Measurements from ENCODE around the gene PGK2.
"Not testable (repeated sequence)": the region's sequence is repeated elsewhere in the genome, so short reads cannot be mapped to it uniquely, and the experiment has no call there.

Gene PGK2

DNA sequence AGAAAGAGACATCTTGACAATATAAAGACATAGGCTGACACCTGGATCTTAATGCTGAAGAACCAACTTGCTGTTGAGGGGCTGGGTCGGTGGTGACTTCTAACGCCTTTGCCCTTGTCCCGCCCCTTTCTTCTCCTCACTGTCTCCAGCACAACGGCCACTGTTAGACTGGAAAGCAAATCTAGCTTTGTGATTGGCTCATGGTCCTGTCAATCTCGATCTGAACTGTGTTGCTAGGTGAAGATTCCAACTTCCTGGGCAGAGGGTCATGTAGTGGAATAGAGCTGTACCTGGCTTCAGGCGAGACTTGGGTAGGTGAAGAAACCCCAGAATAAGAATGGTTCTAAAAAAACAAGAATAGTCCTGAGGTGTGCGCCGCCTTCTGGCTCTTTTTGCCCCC is at the start of gene PGK2:
Gene PGK2, minus strand, starts transcription at position 110 of the 400 bp plus-strand sequence. Its CDS starts 98 bp downstream, at position 12.
- H3K9me3 Mint-ChIP-seq: no peaks in the 10 kb centered on the region
- H3K36me3 Mint-ChIP-seq: no peaks in the 10 kb centered on the region
- H3K4me1 Mint-ChIP-seq: no peaks in the 10 kb centered on the region
- H3K27ac Mint-ChIP-seq: no peak within 1 kb of the TSS
- no peak within 1 kb of the TSS for H3K4me3 Mint-ChIP-seq
- H3K27me3 Mint-ChIP-seq: no peaks in the 10 kb centered on the region
- ATAC-seq: no peak

DNA sequence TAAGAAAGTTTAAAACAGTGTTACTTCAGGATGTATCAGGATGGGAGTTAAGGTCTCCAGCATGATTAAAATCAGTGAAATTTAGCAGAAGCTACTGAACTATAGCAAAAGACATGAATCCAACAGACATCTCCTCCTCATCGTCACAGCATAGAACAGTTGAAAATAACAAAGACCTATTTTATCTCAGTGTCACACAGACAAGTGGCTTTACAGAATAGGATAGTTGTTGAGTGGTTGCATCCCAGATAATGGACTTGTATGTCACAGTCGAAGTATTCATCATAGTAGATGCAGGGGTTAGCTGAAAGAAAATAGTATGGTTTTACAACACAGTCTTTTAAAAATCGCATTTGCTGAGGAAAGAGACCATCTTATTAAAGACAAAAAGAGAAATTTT is 48.1 kb upstream of the PGK2 start:
- Mint-ChIP-seq H3K27me3 (no peaks in the 10 kb centered on the region), H3K9me3 (peaks cover 2% of the 10 kb centered on the region), H3K27ac (no peak overlapping the region), H3K4me1 (no peaks in the 10 kb centered on the region), H3K36me3 (no peaks in the 10 kb centered on the region), H3K4me3 (no peak overlapping the region)
- ATAC-seq: no peak

- no peak for ATAC-seq
- Mint-ChIP-seq H3K36me3 (no peaks in the 10 kb centered on the region), H3K9me3 (peaks cover 4% of the 10 kb centered on the region), H3K4me3 (no peak overlapping the region), H3K27ac (no peak overlapping the region), H3K4me1 (no peaks in the 10 kb centered on the region), H3K27me3 (no peaks in the 10 kb centered on the region)
These were observed 46.3 kb upstream of the PGK2 start for GRCh38 chr6:49833386-49833785.

DNA sequence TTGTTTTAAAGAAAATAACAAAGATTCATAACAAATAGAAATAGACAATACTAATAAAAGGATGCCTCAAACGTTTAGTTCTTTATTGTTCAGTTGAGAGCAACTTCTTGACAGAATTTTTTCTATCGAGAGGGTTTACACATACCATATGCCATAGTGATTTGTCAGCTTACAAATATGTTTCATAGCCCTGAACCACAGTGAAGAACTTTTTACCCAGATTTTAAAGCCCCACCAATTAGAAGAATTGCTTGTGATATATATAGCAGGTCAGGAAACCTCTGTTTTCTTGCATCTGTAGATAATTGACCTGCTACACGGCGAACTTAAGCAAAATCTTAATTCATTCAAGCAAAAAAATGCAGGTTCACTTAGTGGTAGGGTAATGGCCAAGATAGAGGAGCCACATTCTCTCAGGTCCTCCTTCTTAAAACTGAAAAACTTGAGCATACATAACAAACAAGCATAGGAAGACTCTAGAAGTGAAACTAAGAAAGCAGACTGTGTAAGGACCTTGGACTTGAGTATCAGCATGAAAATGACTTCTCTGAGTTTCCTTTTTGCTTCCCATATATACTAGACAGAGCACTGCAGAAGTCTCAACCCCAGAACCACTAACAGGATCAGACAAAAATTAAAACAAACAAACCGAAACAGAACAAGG is 39.8 kb upstream of the PGK2 start:
- ATAC-seq: no peak
- Mint-ChIP-seq H3K27me3 (no peaks in the 10 kb centered on the region), H3K9me3 (peaks cover 4% of the 10 kb centered on the region), H3K27ac (no peak overlapping the region), H3K4me1 (no peaks in the 10 kb centered on the region), H3K4me3 (no peak overlapping the region), H3K36me3 (no peaks in the 10 kb centered on the region)

GRCh38 chr6:49815166-49815565 is 28.1 kb upstream of the PGK2 start:
- no peaks in the 10 kb centered on the region for H3K27me3 Mint-ChIP-seq
- no peaks in the 10 kb centered on the region for H3K36me3 Mint-ChIP-seq
- no peak overlapping the region for H3K27ac Mint-ChIP-seq
- no peaks in the 10 kb centered on the region for H3K4me1 Mint-ChIP-seq
- ATAC-seq: no peak
- H3K9me3 Mint-ChIP-seq: peaks cover 9% of the 10 kb centered on the region
- no peak overlapping the region for H3K4me3 Mint-ChIP-seq

- Mint-ChIP-seq H3K9me3 (peaks cover 13% of the 10 kb centered on the region), H3K27me3 (no peaks in the 10 kb centered on the region), H3K4me1 (no peaks in the 10 kb centered on the region), H3K36me3 (no peaks in the 10 kb centered on the region), H3K27ac (no peak overlapping the region), H3K4me3 (no peak overlapping the region)
- ATAC-seq: no peak
These were observed 26.2 kb upstream of the PGK2 start for GRCh38 chr6:49813248-49813647.

- Mint-ChIP-seq H3K27ac (no peak overlapping the region), H3K4me1 (no peaks in the 10 kb centered on the region), H3K4me3 (no peak overlapping the region), H3K36me3 (no peaks in the 10 kb centered on the region), H3K9me3 (peaks cover 11% of the 10 kb centered on the region), H3K27me3 (no peaks in the 10 kb centered on the region)
- ATAC-seq: no peak
These were observed 19.1 kb upstream of the PGK2 start for GRCh38 chr6:49806145-49806544.

GRCh38 chr6:49805246-49805645 is 18.2 kb upstream of the PGK2 start:
- Mint-ChIP-seq H3K4me1 (no peaks in the 10 kb centered on the region), H3K4me3 (no peak overlapping the region), H3K27me3 (no peaks in the 10 kb centered on the region), H3K36me3 (no peaks in the 10 kb centered on the region), H3K27ac (no peak overlapping the region), H3K9me3 (peaks cover 7% of the 10 kb centered on the region)
- ATAC-seq: no peak

- Mint-ChIP-seq H3K36me3 (no peaks in the 10 kb centered on the region), H3K27ac (no peak overlapping the region), H3K4me1 (no peaks in the 10 kb centered on the region), H3K27me3 (no peaks in the 10 kb centered on the region), H3K4me3 (no peak overlapping the region), H3K9me3 (no peaks in the 10 kb centered on the region)
- no peak for ATAC-seq
These were observed 14.4 kb upstream of the PGK2 start for GRCh38 chr6:49801525-49801924.

- Mint-ChIP-seq H3K27ac (no peak overlapping the region), H3K4me1 (no peaks in the 10 kb centered on the region), H3K9me3 (no peaks in the 10 kb centered on the region), H3K4me3 (no peak overlapping the region), H3K27me3 (no peaks in the 10 kb centered on the region), H3K36me3 (no peaks in the 10 kb centered on the region)
- ATAC-seq: no peak
These were observed 12.0 kb upstream of the PGK2 start for GRCh38 chr6:49799090-49799489.

GRCh38 chr6:49796842-49797455 is 9.9 kb upstream of the PGK2 start:
- H3K4me3 Mint-ChIP-seq, ATAC-seq, H3K27ac Mint-ChIP-seq, H3K27me3 Mint-ChIP-seq, H3K4me1 Mint-ChIP-seq, H3K9me3 Mint-ChIP-seq, H3K36me3 Mint-ChIP-seq: not testable (repeated sequence)

DNA sequence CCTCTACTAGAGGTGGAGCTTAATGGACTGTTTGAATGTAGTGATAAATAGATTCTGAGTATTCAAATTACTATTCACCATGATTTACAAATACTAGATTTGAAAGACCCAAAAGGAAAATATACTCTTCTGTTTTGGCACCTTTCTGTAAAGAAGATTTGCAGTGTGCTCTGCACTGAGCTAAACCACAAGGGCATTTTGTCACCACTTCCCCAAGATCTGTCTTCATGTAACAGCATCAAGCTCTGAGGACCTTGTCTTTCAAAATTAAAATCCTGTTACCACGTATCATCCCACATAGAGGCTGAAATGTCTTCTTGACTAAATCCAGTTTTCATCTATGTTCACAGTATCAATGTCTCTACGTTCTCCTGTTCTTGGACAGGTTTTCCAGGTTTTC is 3.3 kb upstream of the PGK2 start:
- no peak overlapping the region for H3K27ac Mint-ChIP-seq
- H3K9me3 Mint-ChIP-seq: no peaks in the 10 kb centered on the region
- ATAC-seq: no peak
- H3K36me3 Mint-ChIP-seq: no peaks in the 10 kb centered on the region
- H3K4me1 Mint-ChIP-seq: no peaks in the 10 kb centered on the region
- no peak overlapping the region for H3K4me3 Mint-ChIP-seq
- H3K27me3 Mint-ChIP-seq: no peaks in the 10 kb centered on the region

DNA sequence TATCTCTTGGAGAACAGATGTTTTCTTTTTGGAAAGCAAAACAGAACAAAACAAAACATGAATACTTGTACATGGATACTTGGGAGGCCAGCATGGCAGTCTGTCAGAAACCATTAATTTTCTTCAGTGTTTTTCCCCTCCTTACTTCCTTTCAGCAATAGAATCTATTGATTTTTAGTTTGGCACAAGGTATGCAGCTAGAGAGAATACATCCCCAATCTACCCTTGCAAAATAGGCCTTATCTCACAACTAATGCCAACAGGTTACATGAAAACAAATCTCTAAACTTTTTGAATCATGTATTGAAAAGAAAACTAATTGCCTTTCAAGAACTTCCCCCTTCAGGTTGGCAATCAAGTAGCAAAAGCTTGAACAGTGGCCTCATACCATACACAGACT is 2.8 kb downstream of the PGK2 start:
- no peaks in the 10 kb centered on the region for H3K36me3 Mint-ChIP-seq

GRCh38 chr6:49782725-49783124 is 4.4 kb downstream of the PGK2 start:
- Mint-ChIP-seq H3K4me3 (no peak overlapping the region), H3K4me1 (no peaks in the 10 kb centered on the region), H3K27me3 (no peaks in the 10 kb centered on the region), H3K9me3 (no peaks in the 10 kb centered on the region), H3K36me3 (no peaks in the 10 kb centered on the region), H3K27ac (no peak overlapping the region)
- ATAC-seq: no peak

More for the DNA sequence above, 2.8 kb downstream of the PGK2 start:
- no peaks in the 10 kb centered on the region for H3K4me1 Mint-ChIP-seq
- ATAC-seq: no peak
- H3K9me3 Mint-ChIP-seq: no peaks in the 10 kb centered on the region
- H3K4me3 Mint-ChIP-seq: no peak overlapping the region
- H3K27ac Mint-ChIP-seq: no peak overlapping the region
- no peaks in the 10 kb centered on the region for H3K27me3 Mint-ChIP-seq

- ATAC-seq: no peak
- no peaks in the 10 kb centered on the region for H3K4me1 Mint-ChIP-seq
These were observed 4.8 kb downstream of the PGK2 start for GRCh38 chr6:49782293-49782692.

DNA sequence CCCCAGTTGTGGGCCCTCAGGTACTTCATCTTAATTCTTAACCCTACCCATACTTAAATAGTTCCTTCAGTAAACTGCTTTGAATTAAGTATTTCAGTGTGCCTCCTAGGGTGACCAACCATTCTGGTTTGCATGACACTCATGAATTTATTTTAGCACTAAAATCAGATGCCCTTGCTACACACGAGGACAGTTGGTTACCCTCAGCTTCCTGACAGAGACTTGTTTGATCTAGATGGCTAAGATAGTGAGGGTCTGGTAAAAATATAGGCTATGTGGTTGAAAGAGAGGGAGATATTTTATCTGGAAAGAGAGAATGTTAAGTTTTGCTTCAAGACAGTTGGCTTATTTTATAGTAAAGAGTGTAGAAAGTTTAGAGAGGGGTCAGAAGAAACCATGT is 10.6 kb downstream of the PGK2 start:
- no peak for ATAC-seq
- no peaks in the 10 kb centered on the region for H3K4me1 Mint-ChIP-seq
- no peaks in the 10 kb centered on the region for H3K36me3 Mint-ChIP-seq
- no peaks in the 10 kb centered on the region for H3K27me3 Mint-ChIP-seq
- no peak overlapping the region for H3K27ac Mint-ChIP-seq
- H3K9me3 Mint-ChIP-seq: peaks cover 3% of the 10 kb centered on the region
- no peak overlapping the region for H3K4me3 Mint-ChIP-seq

More at GRCh38 chr6:49782293-49782692, 4.8 kb downstream of the PGK2 start:
- Mint-ChIP-seq H3K27ac (no peak overlapping the region), H3K4me3 (no peak overlapping the region), H3K27me3 (no peaks in the 10 kb centered on the region), H3K9me3 (no peaks in the 10 kb centered on the region), H3K36me3 (no peaks in the 10 kb centered on the region)
